K562 (cell line): ENCODE results near the gene SHMT1. TPM values are rescaled to one million over a fixed set of nuclear protein-coding genes. Genes with fewer than 3 reads are reported as not detected.

Experiments used
- ATAC-seq: fragments of 200-7000 bp; cut with Tn5 transposase; 3 replicates; pipeline ENCODE4 v1.9.1; 2020; ENCODE audit warnings: moderate library complexity
- BruUV-seq: library from RNA; stranded (reverse); fragments of 400-500 nt; replicated peaks from 2 replicates; lab custom pipeline; 2021; lab: Mats Ljungman, UMichigan
- CTCF ChIA-PET: fragments of 300-600 bp; formaldehyde crosslinking; extraction: SDS; loops from one replicate; lab custom pipeline; 2021; ENCODE audit warnings: low intra/inter-chr PET ratio; lab: Yijun Ruan, JAX
- POLR2A ChIA-PET: fragments of 300-600, 350-650 bp; sonication (Branson Sonifier 250); formaldehyde crosslinking; extraction: SDS; loops from one replicate; lab custom pipeline; 2021; ENCODE audit warnings: antibody characterized with exemption, inconsistent platforms; lab: Yijun Ruan, JAX
- DNase-seq, 4 experiments: peaks; one replicate each; pipeline versions ENCODE4 v3.0.0 to v3.0.0-alpha.2; 2011 to 2018; ENCODE audit warnings: low spot score in 3 of 4, mixed read lengths in 3 of 4; ENCODE audit errors: extremely low read depth in 1 of 4
- FAIRE-seq: peaks from 2 replicates; lab custom pipeline; 2011; peaks lifted over from hg19 to GRCh38; lab: Jason Lieb, UNC
- H2AFZ ChIP-seq: 2 replicates; pipeline ENCODE4 v1.6.0; 2011; ENCODE audit warnings: low read depth, low read length, control low read depth, inconsistent platforms
- H3K27ac ChIP-seq: fragments of 200-600 bp; 3 replicates; pipeline ENCODE4 v1.8.0; 2011; ENCODE audit warnings: low read depth, mild to moderate bottlenecking, control low read depth, inconsistent platforms, low read length, moderate library complexity, mixed read lengths; ENCODE audit errors: extremely low read depth
- H3K27me3 ChIP-seq, 2 experiments: fragments of 300-600 bp in 1 of 2; 2 replicates in 1 of 2; 3 replicates in 1 of 2; pipeline versions ENCODE4 v1.6.0 to v1.8.0; 2011; ENCODE audit warnings: inconsistent platforms in 2 of 2, low read length in 2 of 2, mild to moderate bottlenecking in 1 of 2, mixed read lengths in 1 of 2, moderate library complexity in 1 of 2; ENCODE audit not compliant: control insufficient read depth in 2 of 2, insufficient read depth in 2 of 2
- H3K36me3 ChIP-seq: fragments of 300-600 bp; 3 replicates; pipeline ENCODE4 v1.8.0; 2011; ENCODE audit warnings: mild to moderate bottlenecking, low read length, inconsistent platforms; ENCODE audit not compliant: control insufficient read depth, insufficient read depth
- H3K4me1 ChIP-seq, 2 experiments: fragments of 200-600 bp in 1 of 2; replicated peaks in 1 of 2; 2 replicates in 1 of 2; 3 replicates in 1 of 2; pipeline versions ENCODE4 v1.5.1 to v1.8.0; 2011; ENCODE audit warnings: inconsistent platforms in 2 of 2, low read length in 2 of 2, mild to moderate bottlenecking in 1 of 2, mixed read lengths in 1 of 2, moderate library complexity in 1 of 2; ENCODE audit not compliant: control insufficient read depth in 2 of 2, insufficient read depth in 2 of 2
- H3K4me2 ChIP-seq: 2 replicates; pipeline ENCODE4 v1.6.1; 2011; ENCODE audit warnings: low read length, control low read depth, inconsistent platforms, mixed read lengths; ENCODE audit not compliant: insufficient read depth
- H3K4me3 ChIP-seq: fragments of 200-600 bp; sonication (generic), shearing (Covaris generic); 2 replicates; pipeline ENCODE4 v1.5.1; 2016; ENCODE audit warnings: control low read depth, inconsistent platforms
- H3K79me2 ChIP-seq: fragments of 200-600 bp; 3 replicates; pipeline ENCODE4 v1.8.0; 2011; ENCODE audit warnings: low read length, inconsistent platforms; ENCODE audit not compliant: control insufficient read depth, insufficient read depth
- H3K9ac ChIP-seq, 2 experiments: 2 replicates each; pipeline versions ENCODE4 v1.6.0 to v1.6.1; 2011; ENCODE audit warnings: low read depth in 2 of 2, low read length in 2 of 2, control low read depth in 1 of 2, inconsistent platforms in 1 of 2, mild to moderate bottlenecking in 1 of 2, mixed read lengths in 1 of 2; ENCODE audit not compliant: insufficient read depth in 1 of 2
- H3K9me1 ChIP-seq: one replicate; pipeline ENCODE4 v1.6.0; 2011; ENCODE audit warnings: inconsistent platforms, mild to moderate bottlenecking, low read length, moderate library complexity; ENCODE audit not compliant: control insufficient read depth, insufficient read depth
- H3K9me3 ChIP-seq: replicated peaks from 2 replicates; pipeline ENCODE4 v1.5.1; 2011; ENCODE audit warnings: low read depth, low read length, inconsistent platforms; ENCODE audit not compliant: control insufficient read depth, insufficient read depth
- H4K20me1 ChIP-seq: replicated peaks from 2 replicates; pipeline ENCODE4 v1.6.1; 2011; ENCODE audit warnings: low read length, inconsistent platforms, mixed read lengths; ENCODE audit not compliant: control insufficient read depth, insufficient read depth
- CBX5 ChIP-seq: IDR thresholded peaks from 2 replicates; pipeline ENCODE4 v1.6.1; 2014; ENCODE audit warnings: low read depth, borderline replicate concordance
- HNRNPUL1 ChIP-seq: fragments of 200-400 bp; formaldehyde crosslinking; IDR thresholded peaks from 2 replicates; pipeline ENCODE4 v1.6.1; 2017; ENCODE audit warnings: low read length
- JUNB ChIP-seq: fragments of 450-650 bp; formaldehyde crosslinking; conservative IDR thresholded peaks from 2 replicates; pipeline ENCODE4 v1.4.0; 2020; ENCODE audit warnings: mild to moderate bottlenecking
- MAX ChIP-seq: sonication (generic); formaldehyde crosslinking; IDR thresholded peaks from 2 replicates; pipeline ENCODE4 v1.9.0; 2022; ENCODE audit warnings: mild to moderate bottlenecking, missing genetic modification reagents
- MECOM ChIP-seq: fragments of 250-450 bp; sonication (Bioruptor Pico); IDR thresholded peaks from 2 replicates; pipeline ENCODE4 v1.8.0; 2022; ENCODE audit warnings: inconsistent platforms
- MLX ChIP-seq, 2 experiments: fragments of 450-650 bp in 1 of 2; sonication (generic) in 1 of 2; formaldehyde crosslinking; conservative IDR thresholded peaks; 2 replicates each; pipeline versions ENCODE4 v1.4.0 to v1.8.1; 2020 to 2022; ENCODE audit warnings: mild to moderate bottlenecking in 1 of 2, missing genetic modification reagents in 1 of 2
- NFRKB ChIP-seq: fragments of 450-650 bp; IDR thresholded peaks from 2 replicates; pipeline ENCODE4 v1.6.1; 2016; ENCODE audit warnings: low read depth
- PHF8 ChIP-seq: fragments of 200-600 bp; sonication (generic); IDR thresholded peaks from 2 replicates; pipeline ENCODE4 v1.6.1; 2012; ENCODE audit warnings: mixed run types, mild to moderate bottlenecking, inconsistent platforms, low read length, moderate library complexity, borderline replicate concordance
- SMARCE1 ChIP-seq: fragments of 450-650 bp; IDR thresholded peaks from 2 replicates; pipeline ENCODE4 v1.7.1; 2016; ENCODE audit warnings: mild to moderate bottlenecking
- TRIM25 ChIP-seq: fragments of 450-650 bp; IDR thresholded peaks from 2 replicates; pipeline ENCODE4 v1.7.0; 2016; ENCODE audit warnings: borderline replicate concordance
- XRCC5 ChIP-seq: fragments of 200-400 bp; formaldehyde crosslinking; IDR thresholded peaks from 2 replicates; pipeline ENCODE4 v1.6.1; 2017; ENCODE audit warnings: low read depth, mild to moderate bottlenecking, low read length
- ZNF398 ChIP-seq: fragments of 250-450 bp; sonication (Bioruptor Pico); IDR thresholded peaks from 2 replicates; pipeline ENCODE4 v1.8.0; 2021; ENCODE audit warnings: moderate library complexity, mild to moderate bottlenecking, inconsistent platforms
- ZNF766 ChIP-seq: fragments of 200-800 bp; sonication (Bioruptor generic); conservative IDR thresholded peaks from 2 replicates; pipeline ENCODE4 v1.6.1; 2016; ENCODE audit warnings: missing genetic modification characterization, missing compliant biosample characterization
- WGBS: fragments of 100-300 bp; shearing (Covaris generic); methylation state at CpG from one replicate; pipeline ENCODE4 v1.1.6; 2016; ENCODE audit warnings: low coverage, mixed read lengths; ENCODE audit not compliant: insufficient coverage; ENCODE audit errors: missing lambda C conversion rate; 5-methylcytosine and 5-hydroxymethylcytosine counted together
- in situ Hi-C: fragments of 300-500 bp; cut with MboI; formaldehyde crosslinking; loops from 4 replicates; pipeline ENCODE4 v1.15.0; 2018; ENCODE audit warnings: inconsistent platforms, mixed read lengths
- intact Hi-C: fragments of 100-400 bp; cut with micrococcal nuclease; formaldehyde crosslinking; loops from 2 replicates; pipeline ENCODE4 v1.14.2; 2022
- polyA plus RNA-seq, 8 experiments: library from polyadenylated mRNA; depleted of rRNA in 4 of 8; stranded (reverse) in 5 of 8; unstranded in 3 of 8; fragments of >200 nt; fragmentation: Nextera tagmentation in 2 of 8; fragmentation: Illumina TruSeq in 1 of 8; extraction: Ambion mirVana in 2 of 8; extraction: Trizol in 1 of 8; gene quantifications; 2 replicates each; pipeline versions ENCODE4 v1.2.1 to v1.2.3, GENCODE V29; 2011 to 2014; ENCODE audit warnings: inconsistent platforms in 1 of 8, missing spikeins in 1 of 8
- total RNA-seq, 7 experiments: library from RNA; depleted of rRNA in 6 of 7; stranded (reverse); fragments of >200 nt in 6 of 7; fragmentation: Illumina TruSeq in 2 of 7; extraction: Trizol in 2 of 7; gene quantifications; 2 replicates each; pipeline versions ENCODE4 v1.2.1 to v1.2.3, GENCODE V29; 2011 to 2021; ENCODE audit warnings: low replicate concordance in 1 of 7

The SHMT1 gene
- total and polyA plus RNA-seq, 9 of the 15 experiments (the other 6 are each of a cell fraction or from before 2014, with no cell fraction given): 3.3 to 31.2 (median 23.3) TPM

GRCh38 chr17:18344021-18344420 is 19.3 kb downstream of the SHMT1 start:
- TF ChIP-seq JUNB: no peak
- TF ChIP-seq SMARCE1: no peak
- no peak for TF ChIP-seq MECOM (CRISPR knock-in tag)
- Histone ChIP-seq H3K9me1 (no peaks in the 10 kb centered on the region), H3K79me2 (no peaks in the 10 kb centered on the region), H2AFZ (no peak overlapping the region), H4K20me1 (no peaks in the 10 kb centered on the region), H3K4me2 (no peak overlapping the region), H3K4me3 (no peak overlapping the region), H3K4me1 (no peaks in the 10 kb centered on the region; a peak in 1 of 5 replicates), H3K9ac (no peak overlapping the region), H3K36me3 (peaks cover 60% of the 10 kb centered on the region; the same call in 2 of the 3 replicates), H3K27ac (no peak overlapping the region), H3K9me3 (no peaks in the 10 kb centered on the region), H3K27me3 (no peaks in the 10 kb centered on the region)
- intact Hi-C loops: no loop called here
- ATAC-seq: no peak
- in situ Hi-C loops: no loop called here
- CTCF ChIA-PET: no interaction called here
- DNase-seq: no peak
- FAIRE-seq: no peak
- WGBS: 88% methylated on average over 5 of the region's 5 CpGs
- POLR2A ChIA-PET: no interaction called here
- no TSS peak for BruUV-seq

- no peaks in the 10 kb centered on the region for H3K9me1 ChIP-seq
- 97% methylated on average over 11 of the region's 13 CpGs for WGBS
- no peak overlapping the region for H3K4me2 ChIP-seq
- ChIA-PET CTCF (no interaction called here), POLR2A (no interaction called here)
- no peaks in the 10 kb centered on the region for H3K9me3 ChIP-seq
- no peaks in the 10 kb centered on the region for H4K20me1 ChIP-seq
- no peak for FAIRE-seq
- H3K27ac ChIP-seq: no peak overlapping the region
- in situ Hi-C loops: no loop called here
- BruUV-seq: no TSS peak
- H3K4me1 ChIP-seq: no peaks in the 10 kb centered on the region; a peak in 1 of 5 replicates
- H3K27me3 ChIP-seq: no peaks in the 10 kb centered on the region
- H2AFZ ChIP-seq: no peak overlapping the region
- H3K9ac ChIP-seq: no peak overlapping the region
- no peak for ATAC-seq
- DNase-seq: no peak
- intact Hi-C loops: no loop called here
- no peak overlapping the region for H3K4me3 ChIP-seq
- peaks cover 52% of the 10 kb centered on the region; the same call in 2 of the 3 replicates for H3K36me3 ChIP-seq
- no peaks in the 10 kb centered on the region for H3K79me2 ChIP-seq
- TF ChIP-seq TRIM25 (no peak), PHF8 (no peak), HNRNPUL1 (no peak), ZNF398 (no peak), MLX (CRISPR knock-in tag; conservative IDR thresholded peaks at IDR 0.05) (no peak), ZNF766 (no peak), XRCC5 (no peak), MAX (CRISPR knock-in tag) (no peak), NFRKB (no peak), CBX5 (no peak)
These were observed 23.4 kb downstream of the SHMT1 start for GRCh38 chr17:18339933-18340332.
